OCI-LY3 (cell line): ENCODE results near the gene FAHD2A.

Experiments used
- H2AFZ ChIP-seq: fragments of 200-600, 300-600 bp; shearing (Covaris generic); 2 replicates; pipeline ENCODE4 v1.6.0; 2014; ENCODE audit warnings: antibody characterized with exemption, low read depth, low read length
- H3K27ac ChIP-seq: fragments of 200-600, 300-600 bp; sonication (generic); 2 replicates; pipeline ENCODE4 v1.5.1; 2014; ENCODE audit warnings: mild to moderate bottlenecking, low read length, moderate library complexity, mixed read lengths
- H3K27me3 ChIP-seq: fragments of 200-600, 300-600 bp; sonication (generic); 2 replicates; pipeline ENCODE4 v1.6.1; 2014; ENCODE audit warnings: low read depth, low read length, mixed read lengths
- H3K36me3 ChIP-seq: fragments of 200-600, 300-600 bp; sonication (generic); replicated peaks from 2 replicates; pipeline ENCODE3; 2014; ENCODE audit warnings: low read depth, low read length, mixed read lengths
- H3K4me1 ChIP-seq: fragments of 300-600, 200-600 bp; sonication (generic); 2 replicates; pipeline ENCODE4 v1.6.1; 2014; ENCODE audit warnings: low read length, mixed read lengths
- H3K4me2 ChIP-seq: fragments of 200-600, 300-600 bp; sonication (generic); 2 replicates; pipeline ENCODE4 v1.6.1; 2014; ENCODE audit warnings: low read length, mixed read lengths
- H3K4me3 ChIP-seq: fragments of 300-600, 200-600 bp; sonication (generic); 2 replicates; pipeline ENCODE4 v1.5.1; 2014; ENCODE audit warnings: antibody characterized with exemption, mild to moderate bottlenecking, low read length, moderate library complexity
- H3K79me2 ChIP-seq: fragments of 300-600, 200-600 bp; shearing (Covaris generic); 2 replicates; pipeline ENCODE4 v1.6.1; 2014; ENCODE audit warnings: mild to moderate bottlenecking, low read length, mixed read lengths
- H3K9ac ChIP-seq: fragments of 300-600, 200-600 bp; shearing (Covaris generic); 2 replicates; pipeline ENCODE4 v1.6.0; 2014; ENCODE audit warnings: mild to moderate bottlenecking, low read length, moderate library complexity
- H3K9me3 ChIP-seq: fragments of 200-600, 300-600 bp; shearing (Covaris generic); 2 replicates; pipeline ENCODE4 v1.6.1; 2014; ENCODE audit warnings: low read length, mixed read lengths; ENCODE audit not compliant: insufficient read depth
- H4K20me1 ChIP-seq: fragments of 200-600, 300-600 bp; sonication (generic); 2 replicates; pipeline ENCODE4 v1.6.1; 2016; ENCODE audit warnings: low read length, mixed read lengths; ENCODE audit not compliant: insufficient read depth
- EZH2phosphoT487 ChIP-seq: fragments of 200-600 bp; shearing (Covaris generic); IDR thresholded peaks from 2 replicates; pipeline ENCODE4 v1.6.1; 2018; ENCODE audit warnings: antibody characterized with exemption, mixed run types, low read depth
- TF ChIP-seq, protein P1 (sequence below): fragments of 200-600, 300-600 bp; sonication (generic); IDR thresholded peaks from 2 replicates; pipeline ENCODE4 v1.5.1; 2014; ENCODE audit warnings: antibody characterized with exemption, low read length, low read depth

The FAHD2A gene

DNA sequence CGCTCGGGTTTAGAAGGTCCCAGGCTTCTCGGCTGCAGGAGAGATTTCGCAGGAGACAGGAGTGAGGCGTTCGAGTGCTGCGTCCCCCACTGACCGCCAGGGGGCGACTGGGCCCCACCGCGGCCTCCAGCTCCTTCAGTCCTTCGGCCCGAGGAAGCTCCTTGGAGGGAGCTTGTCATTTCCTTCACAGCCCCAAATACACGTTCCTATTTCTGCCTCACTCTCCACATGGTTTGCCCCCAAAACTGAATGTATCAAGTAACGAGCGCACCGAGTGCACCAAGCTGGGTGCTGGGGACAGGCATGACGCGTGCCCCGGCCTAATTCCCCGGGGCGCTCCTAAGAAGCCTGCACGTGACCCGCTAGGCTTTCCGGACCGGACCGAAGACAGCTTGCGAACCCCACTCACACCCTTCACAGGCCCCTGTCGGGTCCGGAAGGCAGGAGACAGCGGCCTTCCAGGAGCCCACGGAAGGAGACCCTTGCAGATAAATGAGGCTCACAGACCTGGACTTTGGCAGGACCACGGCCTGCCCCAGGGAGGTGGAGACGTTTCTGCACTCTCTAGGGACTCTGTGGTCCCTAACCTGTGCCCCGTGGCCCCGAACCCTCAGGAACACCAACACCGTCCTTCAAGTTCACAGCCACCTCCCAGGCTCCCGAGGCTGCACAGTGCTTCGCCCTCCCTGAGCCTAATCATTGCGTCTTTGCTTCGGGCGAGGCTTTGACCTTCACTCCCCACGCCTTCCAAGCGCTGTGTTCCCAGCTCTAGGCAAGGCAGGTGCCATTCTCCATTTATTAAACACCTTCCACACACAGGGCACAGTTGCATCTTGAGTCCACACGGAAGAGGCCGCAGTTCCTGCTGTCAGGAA, 13.0 kb upstream of the FAHD2A start:
- TF ChIP-seq, protein P1, sequence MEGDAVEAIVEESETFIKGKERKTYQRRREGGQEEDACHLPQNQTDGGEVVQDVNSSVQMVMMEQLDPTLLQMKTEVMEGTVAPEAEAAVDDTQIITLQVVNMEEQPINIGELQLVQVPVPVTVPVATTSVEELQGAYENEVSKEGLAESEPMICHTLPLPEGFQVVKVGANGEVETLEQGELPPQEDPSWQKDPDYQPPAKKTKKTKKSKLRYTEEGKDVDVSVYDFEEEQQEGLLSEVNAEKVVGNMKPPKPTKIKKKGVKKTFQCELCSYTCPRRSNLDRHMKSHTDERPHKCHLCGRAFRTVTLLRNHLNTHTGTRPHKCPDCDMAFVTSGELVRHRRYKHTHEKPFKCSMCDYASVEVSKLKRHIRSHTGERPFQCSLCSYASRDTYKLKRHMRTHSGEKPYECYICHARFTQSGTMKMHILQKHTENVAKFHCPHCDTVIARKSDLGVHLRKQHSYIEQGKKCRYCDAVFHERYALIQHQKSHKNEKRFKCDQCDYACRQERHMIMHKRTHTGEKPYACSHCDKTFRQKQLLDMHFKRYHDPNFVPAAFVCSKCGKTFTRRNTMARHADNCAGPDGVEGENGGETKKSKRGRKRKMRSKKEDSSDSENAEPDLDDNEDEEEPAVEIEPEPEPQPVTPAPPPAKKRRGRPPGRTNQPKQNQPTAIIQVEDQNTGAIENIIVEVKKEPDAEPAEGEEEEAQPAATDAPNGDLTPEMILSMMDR, result peak; percentile 79
- no peak for TF ChIP-seq EZH2phosphoT487
- no peaks in the 10 kb centered on the region for H3K4me1 ChIP-seq
- peak overlapping the region; percentile 97 for H2AFZ ChIP-seq
- peak overlapping the region; percentile 32 for H3K4me2 ChIP-seq
- H3K27me3 ChIP-seq, result no peaks in the 10 kb centered on the region
- no peaks in the 10 kb centered on the region for H4K20me1 ChIP-seq
- no peak overlapping the region; the same call in 1 of the 2 replicates for H3K4me3 ChIP-seq
- H3K27ac ChIP-seq, result no peak overlapping the region
- H3K79me2 ChIP-seq, result no peaks in the 10 kb centered on the region
- no peaks in the 10 kb centered on the region for H3K36me3 ChIP-seq
- no peak overlapping the region for H3K9ac ChIP-seq
- H3K9me3 ChIP-seq, result no peaks in the 10 kb centered on the region

DNA sequence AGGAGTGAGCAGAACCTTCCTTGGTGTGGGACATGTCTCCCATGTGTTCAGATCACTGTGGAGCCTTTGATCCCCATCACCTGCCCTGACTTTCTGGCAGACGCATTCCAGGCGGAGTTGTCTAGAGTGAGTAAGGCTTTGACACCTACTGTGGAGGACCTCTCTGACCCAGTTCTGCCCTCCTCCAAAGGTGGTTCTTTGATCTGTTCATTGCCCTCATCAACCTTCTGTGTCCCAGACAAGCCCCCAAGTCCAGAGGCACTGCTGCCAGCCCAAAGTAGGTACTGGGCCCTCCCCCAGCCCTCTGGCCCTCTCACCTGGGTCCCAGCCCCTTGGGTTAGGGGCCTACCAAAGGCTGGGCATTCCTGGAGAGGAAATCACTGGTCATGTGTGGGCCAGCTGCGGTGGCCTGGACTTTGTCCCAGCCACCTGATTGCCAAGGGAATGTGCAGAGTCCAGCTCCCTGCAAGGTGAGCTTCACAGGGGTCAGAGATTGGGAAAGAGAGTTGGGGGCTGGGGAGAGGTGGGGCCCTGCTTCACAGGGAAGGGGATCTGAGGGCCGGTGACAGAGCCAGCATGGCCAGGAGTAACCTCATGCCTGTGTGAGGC, 12.1 kb upstream of the FAHD2A start:
- Histone ChIP-seq H3K27me3 (no peaks in the 10 kb centered on the region), H3K79me2 (no peaks in the 10 kb centered on the region), H2AFZ (no peak overlapping the region), H3K4me3 (no peak overlapping the region), H3K27ac (no peak overlapping the region), H3K9ac (no peak overlapping the region), H4K20me1 (no peaks in the 10 kb centered on the region), H3K4me1 (no peaks in the 10 kb centered on the region), H3K4me2 (no peak overlapping the region), H3K36me3 (no peaks in the 10 kb centered on the region), H3K9me3 (no peaks in the 10 kb centered on the region)
- no peak for TF ChIP-seq EZH2phosphoT487
- TF ChIP-seq, protein P1, result no peak

DNA sequence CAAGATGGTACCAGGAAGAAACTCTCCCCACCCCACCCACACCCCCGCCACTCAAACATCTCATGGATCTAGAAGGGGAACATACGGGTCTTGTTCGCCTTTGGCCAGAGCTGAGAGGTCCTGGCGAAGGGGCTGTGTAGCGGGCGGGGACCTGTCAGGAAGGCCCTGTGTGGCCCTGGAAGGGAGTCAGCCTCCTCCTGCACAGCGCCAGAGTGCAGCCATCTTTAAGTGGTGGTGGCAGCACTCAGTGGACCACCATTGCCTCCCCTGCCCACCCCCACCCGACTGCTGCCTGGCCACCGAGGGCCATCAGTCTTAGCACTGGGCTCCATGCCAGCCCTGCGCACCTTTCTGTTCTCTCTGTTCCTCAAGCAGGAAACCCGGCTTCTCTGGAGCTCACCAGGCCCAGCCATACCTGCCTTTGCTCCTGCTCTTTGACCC, 11.6 kb upstream of the FAHD2A start:
- Histone ChIP-seq H3K27me3 (no peaks in the 10 kb centered on the region), H3K36me3 (no peaks in the 10 kb centered on the region), H2AFZ (no peak overlapping the region), H3K4me3 (no peak overlapping the region), H3K79me2 (no peaks in the 10 kb centered on the region), H3K9me3 (no peaks in the 10 kb centered on the region), H3K4me1 (no peaks in the 10 kb centered on the region), H3K4me2 (no peak overlapping the region), H3K9ac (no peak overlapping the region), H4K20me1 (no peaks in the 10 kb centered on the region), H3K27ac (no peak overlapping the region)
- TF ChIP-seq, protein P1, result no peak
- no peak for TF ChIP-seq EZH2phosphoT487

DNA sequence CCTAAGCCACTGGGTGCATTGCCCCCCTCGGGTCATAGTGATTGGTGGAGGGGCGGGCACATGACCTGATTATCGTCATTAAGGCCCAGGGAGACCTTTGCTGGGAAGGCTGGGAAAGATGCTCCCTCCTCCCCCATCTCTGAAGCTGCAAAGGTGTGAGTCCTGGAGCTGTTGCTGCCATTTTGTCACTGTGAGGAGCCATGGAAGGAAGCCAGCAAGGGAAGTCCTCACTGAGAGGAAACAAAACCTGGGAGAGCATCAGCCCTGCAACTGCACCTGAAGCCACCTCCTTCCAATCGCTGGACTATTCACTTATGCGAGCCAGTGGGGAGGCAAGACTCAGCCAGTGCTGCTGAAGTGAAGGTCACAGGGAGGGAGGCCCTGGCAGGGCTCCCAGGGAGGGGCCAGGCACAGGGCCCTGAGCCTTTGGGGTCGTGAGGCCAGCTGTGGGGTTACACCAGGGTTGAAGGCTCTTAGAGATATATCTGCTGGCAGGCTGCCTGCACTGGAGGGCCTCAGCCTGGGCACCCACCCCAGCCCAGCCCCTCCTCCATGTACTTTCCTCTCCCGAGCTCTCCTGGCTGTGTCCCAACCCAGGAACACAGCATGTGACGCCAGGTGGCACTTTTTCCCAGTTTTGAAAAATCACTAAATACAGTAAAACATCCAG, 10.7 kb upstream of the FAHD2A start:
- Histone ChIP-seq H3K4me3 (no peak overlapping the region), H4K20me1 (no peaks in the 10 kb centered on the region), H2AFZ (no peak overlapping the region), H3K4me1 (no peaks in the 10 kb centered on the region), H3K27me3 (no peaks in the 10 kb centered on the region), H3K36me3 (no peaks in the 10 kb centered on the region), H3K9ac (no peak overlapping the region), H3K27ac (no peak overlapping the region), H3K4me2 (no peak overlapping the region), H3K9me3 (no peaks in the 10 kb centered on the region), H3K79me2 (no peaks in the 10 kb centered on the region)
- TF ChIP-seq EZH2phosphoT487, result no peak
- TF ChIP-seq, protein P1, result no peak
